Parietal lobe (tissue), 2 donors: ENCODE results near the gene CXADR. TPM values are rescaled to one million over a fixed set of nuclear protein-coding genes. Genes with fewer than 3 reads are reported as not detected.

ENCODE experiments used
- small RNA-seq: library from RNA; depleted of rRNA; stranded (forward); fragments of <200 nt; gene quantifications from one replicate; pipeline ENCODE3, GENCODE V24; 2014; ENCODE audit warnings: low replicate concordance
- total RNA-seq: library from RNA; depleted of rRNA; stranded (reverse); fragments of >200 nt; gene quantifications from one replicate; pipeline ENCODE4 v1.2.3, GENCODE V29; 2014

The CXADR gene
- total RNA-seq = 261 TPM

DNA sequence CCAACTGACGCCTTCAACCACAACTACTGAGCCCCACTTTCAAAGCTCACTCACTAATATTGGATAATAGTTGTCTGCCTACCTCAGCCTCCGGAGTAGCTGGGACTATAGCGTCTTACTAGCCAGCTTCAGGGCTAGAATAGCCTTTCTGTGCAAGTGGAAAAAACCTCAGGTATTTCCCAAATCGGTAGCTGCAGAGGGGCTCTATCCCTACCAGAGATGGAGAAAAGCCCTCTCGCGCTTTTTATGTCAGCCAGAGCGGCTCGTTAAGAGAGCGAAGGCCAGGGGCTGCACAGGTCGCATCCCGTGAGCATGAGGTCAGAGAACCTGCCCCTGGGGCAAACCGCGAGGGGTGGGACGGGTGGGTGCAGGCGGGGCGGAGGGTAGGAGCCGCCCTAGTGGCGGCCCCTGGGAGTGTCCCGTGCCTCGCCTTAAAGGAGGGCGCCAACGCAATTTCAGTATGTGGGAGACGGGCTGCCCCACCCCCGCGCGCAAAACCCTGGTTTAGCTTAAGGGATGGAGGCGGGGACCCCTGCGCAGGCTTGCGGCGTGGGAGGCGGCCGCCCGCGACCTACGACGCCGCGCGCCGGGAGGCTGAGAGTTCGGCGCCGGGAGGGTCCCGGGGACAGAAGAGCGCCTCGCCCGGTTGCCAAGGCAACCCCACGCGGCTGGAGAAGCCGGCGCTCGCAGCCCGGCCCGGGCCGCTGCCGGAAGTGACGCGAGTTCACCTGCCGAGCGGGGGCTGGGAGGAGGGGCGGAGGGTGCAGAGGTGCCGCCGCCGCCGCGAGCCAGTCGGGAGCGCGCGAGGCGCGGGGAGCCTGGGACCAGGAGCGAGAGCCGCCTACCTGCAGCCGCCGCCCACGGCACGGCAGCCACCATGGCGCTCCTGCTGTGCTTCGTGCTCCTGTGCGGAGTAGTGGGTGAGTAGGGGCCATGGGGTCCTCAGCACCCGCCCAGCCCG is at the start of gene CXADR:
TSS of gene CXADR (plus strand) at position 791 of the 961 bp plus-strand sequence. CDS start at position 878, 87 bp downstream.

DNA sequence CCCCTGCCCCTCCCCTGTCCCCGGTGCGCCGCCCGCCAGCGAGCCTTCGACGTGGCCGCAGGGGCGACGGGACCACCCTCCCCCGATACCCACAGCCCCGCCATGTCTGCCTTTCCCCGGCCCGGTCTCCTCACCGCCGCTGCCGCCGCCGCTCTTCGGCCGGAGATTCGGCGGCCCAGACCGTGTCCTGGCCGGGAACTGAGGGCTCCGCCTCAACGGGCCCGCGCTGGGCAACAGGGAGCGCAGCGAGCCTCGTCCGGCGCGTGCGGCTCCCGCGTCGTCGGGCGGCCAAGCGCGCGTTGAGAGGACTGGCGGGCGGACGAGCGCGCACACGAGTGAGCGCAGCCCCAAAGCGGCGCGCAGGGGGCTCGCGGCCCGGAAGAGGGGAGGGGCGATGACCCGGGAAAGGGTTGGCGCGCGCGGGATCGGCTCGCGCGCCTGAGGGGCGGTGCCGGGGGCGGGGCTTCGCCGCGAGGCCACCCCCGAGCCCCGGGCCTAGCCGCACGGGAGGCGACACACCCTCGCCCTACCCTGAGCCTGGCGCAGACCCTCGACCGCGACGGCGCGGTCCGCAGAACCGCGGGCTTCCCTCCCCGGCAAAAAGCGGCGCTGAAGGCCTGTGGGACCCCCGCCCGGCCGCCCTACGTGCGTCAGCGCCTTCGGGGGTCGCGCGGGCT is 99.9 kb downstream of the CXADR start, which contains the start of gene BTG3:
TSS of gene BTG3 (minus strand) at position 337 of the 677 bp plus-strand sequence. CDS start 3,757 bp downstream, outside the sequence.

Small RNA genes lying within 50 kb of the gene (small RNA-seq; reads per million reads assigned to genes)
- gene RF00019 = not detected
- not detected for gene RN7SL163P
- not detected for gene RPL39P40

Other genes starting within 250 kb of the CXADR start
- 24.1 TPM for gene BTG3, start 99.9 kb downstream of the CXADR start, total RNA-seq